Measurements from ENCODE around the gene GNAO1. TPM values are rescaled to one million over a fixed set of nuclear protein-coding genes. Genes with fewer than 3 reads are reported as not detected.

The GNAO1 gene
- polyA plus RNA-seq, 1 donor from 2014 or later, result 31.5 TPM

DNA sequence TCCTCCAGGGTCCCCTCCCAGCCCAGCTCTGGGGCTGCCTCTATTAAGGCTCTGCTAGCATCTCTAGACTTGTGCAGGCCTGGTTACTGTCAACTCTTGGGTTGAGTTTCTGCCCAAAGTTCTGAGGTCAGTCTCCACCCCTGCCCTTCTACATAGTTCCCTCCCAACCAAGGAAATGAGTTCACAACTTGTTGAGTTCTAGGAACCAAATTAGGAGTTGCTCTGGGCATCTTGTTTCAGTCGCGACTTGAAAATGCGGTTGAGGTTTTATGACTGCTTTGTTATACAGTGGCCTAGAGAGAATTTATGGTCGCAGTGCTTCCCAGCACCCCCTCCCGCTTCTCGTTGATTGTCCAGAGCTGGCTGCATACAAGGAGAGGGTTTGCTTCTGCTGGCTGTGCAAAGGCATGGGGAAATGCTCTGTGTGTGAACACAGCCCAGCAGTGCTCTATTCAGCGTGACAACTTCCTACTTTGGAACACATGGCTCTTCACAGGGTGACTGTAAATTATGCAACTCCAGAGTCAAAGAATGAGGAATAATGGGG is 20.2 kb downstream of the GNAO1 start:
- H3K4me3 ChIP-seq (ENCODE audit: low read length), result no peak overlapping the region
- TF ChIP-seq RAD21 (conservative IDR thresholded peaks at IDR 0.05), result no peak
- TF ChIP-seq, protein P1, sequence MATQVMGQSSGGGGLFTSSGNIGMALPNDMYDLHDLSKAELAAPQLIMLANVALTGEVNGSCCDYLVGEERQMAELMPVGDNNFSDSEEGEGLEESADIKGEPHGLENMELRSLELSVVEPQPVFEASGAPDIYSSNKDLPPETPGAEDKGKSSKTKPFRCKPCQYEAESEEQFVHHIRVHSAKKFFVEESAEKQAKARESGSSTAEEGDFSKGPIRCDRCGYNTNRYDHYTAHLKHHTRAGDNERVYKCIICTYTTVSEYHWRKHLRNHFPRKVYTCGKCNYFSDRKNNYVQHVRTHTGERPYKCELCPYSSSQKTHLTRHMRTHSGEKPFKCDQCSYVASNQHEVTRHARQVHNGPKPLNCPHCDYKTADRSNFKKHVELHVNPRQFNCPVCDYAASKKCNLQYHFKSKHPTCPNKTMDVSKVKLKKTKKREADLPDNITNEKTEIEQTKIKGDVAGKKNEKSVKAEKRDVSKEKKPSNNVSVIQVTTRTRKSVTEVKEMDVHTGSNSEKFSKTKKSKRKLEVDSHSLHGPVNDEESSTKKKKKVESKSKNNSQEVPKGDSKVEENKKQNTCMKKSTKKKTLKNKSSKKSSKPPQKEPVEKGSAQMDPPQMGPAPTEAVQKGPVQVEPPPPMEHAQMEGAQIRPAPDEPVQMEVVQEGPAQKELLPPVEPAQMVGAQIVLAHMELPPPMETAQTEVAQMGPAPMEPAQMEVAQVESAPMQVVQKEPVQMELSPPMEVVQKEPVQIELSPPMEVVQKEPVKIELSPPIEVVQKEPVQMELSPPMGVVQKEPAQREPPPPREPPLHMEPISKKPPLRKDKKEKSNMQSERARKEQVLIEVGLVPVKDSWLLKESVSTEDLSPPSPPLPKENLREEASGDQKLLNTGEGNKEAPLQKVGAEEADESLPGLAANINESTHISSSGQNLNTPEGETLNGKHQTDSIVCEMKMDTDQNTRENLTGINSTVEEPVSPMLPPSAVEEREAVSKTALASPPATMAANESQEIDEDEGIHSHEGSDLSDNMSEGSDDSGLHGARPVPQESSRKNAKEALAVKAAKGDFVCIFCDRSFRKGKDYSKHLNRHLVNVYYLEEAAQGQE (IDR thresholded peaks at IDR 0.05; ENCODE audit: borderline replicate concordance), result no peak
- no peak for TF ChIP-seq POLR2AphosphoS5 (IDR thresholded peaks at IDR 0.05)
- TF ChIP-seq MXI1 (conservative IDR thresholded peaks at IDR 0.05; ENCODE audit: poor library complexity, severe bottlenecking), result no peak
- no peak for TF ChIP-seq SMC3 (conservative IDR thresholded peaks at IDR 0.05; ENCODE audit: poor library complexity)
- no peak for TF ChIP-seq EP300 (conservative IDR thresholded peaks at IDR 0.05; ENCODE audit: poor library complexity, severe bottlenecking)
- TF ChIP-seq, protein P2, sequence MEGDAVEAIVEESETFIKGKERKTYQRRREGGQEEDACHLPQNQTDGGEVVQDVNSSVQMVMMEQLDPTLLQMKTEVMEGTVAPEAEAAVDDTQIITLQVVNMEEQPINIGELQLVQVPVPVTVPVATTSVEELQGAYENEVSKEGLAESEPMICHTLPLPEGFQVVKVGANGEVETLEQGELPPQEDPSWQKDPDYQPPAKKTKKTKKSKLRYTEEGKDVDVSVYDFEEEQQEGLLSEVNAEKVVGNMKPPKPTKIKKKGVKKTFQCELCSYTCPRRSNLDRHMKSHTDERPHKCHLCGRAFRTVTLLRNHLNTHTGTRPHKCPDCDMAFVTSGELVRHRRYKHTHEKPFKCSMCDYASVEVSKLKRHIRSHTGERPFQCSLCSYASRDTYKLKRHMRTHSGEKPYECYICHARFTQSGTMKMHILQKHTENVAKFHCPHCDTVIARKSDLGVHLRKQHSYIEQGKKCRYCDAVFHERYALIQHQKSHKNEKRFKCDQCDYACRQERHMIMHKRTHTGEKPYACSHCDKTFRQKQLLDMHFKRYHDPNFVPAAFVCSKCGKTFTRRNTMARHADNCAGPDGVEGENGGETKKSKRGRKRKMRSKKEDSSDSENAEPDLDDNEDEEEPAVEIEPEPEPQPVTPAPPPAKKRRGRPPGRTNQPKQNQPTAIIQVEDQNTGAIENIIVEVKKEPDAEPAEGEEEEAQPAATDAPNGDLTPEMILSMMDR (IDR thresholded peaks at IDR 0.05; ENCODE audit: poor library complexity, severe bottlenecking), result no peak
- TF ChIP-seq EZH2 (IDR thresholded peaks at IDR 0.05; ENCODE audit: borderline replicate concordance, insufficient read depth, low read length, poor library complexity, severe bottlenecking), result no peak
- TF ChIP-seq TAF1 (IDR thresholded peaks at IDR 0.05; ENCODE audit: low read depth), result no peak
- H3K27me3 ChIP-seq (ENCODE audit: insufficient read depth, low read depth, low read length), result no peaks in the 10 kb centered on the region
- peaks cover 38% of the 10 kb centered on the region for H4K20me1 ChIP-seq (ENCODE audit: insufficient read depth)
- H3K9ac ChIP-seq (ENCODE audit: low read length), result no peak overlapping the region
- H3K79me2 ChIP-seq (replicated peaks; ENCODE audit: insufficient read depth, low read length), result peaks cover 87% of the 10 kb centered on the region
- peaks cover 7% of the 10 kb centered on the region for H3K9me3 ChIP-seq (ENCODE audit: low read length)
- peaks cover 5% of the 10 kb centered on the region for H3K36me3 ChIP-seq (ENCODE audit: insufficient read depth, low read length)
- H3K4me2 ChIP-seq (ENCODE audit: low read length), result no peak overlapping the region
- H3K9me2 ChIP-seq (ENCODE audit: insufficient read depth, low read length), result no peaks in the 10 kb centered on the region
- no peak overlapping the region for H2AFZ ChIP-seq (ENCODE audit: low read depth, low read length)
- H3F3A ChIP-seq (ENCODE audit: insufficient read depth, low read length, poor library complexity, severe bottlenecking), result no peaks in the 10 kb centered on the region
- H3K27ac ChIP-seq (ENCODE audit: low read length), result no peak overlapping the region

DNA sequence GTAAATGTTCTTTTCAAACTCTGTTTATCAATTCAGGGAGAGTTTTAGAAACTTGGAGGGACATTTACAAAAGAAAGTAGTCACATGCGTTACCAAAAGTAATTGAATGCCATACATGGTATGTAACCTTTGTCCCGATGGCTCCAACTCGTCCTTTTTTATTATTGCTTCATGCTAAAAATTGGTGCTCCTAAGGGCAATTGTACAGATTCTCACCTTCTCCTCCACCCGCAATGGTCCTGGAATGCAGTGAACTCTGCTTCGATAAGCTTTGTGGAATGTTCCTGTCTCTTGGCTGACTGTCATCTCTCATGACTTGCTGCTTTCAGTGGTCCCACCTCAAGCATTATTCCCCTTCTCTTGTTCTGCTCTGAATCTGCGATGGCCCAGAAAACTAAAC is 20.9 kb downstream of the GNAO1 start:
- Histone ChIP-seq H4K20me1 (ENCODE audit: insufficient read depth) (peaks cover 36% of the 10 kb centered on the region), H2AFZ (ENCODE audit: low read depth, low read length) (no peak overlapping the region), H3K27me3 (ENCODE audit: insufficient read depth, low read depth, low read length) (no peaks in the 10 kb centered on the region), H3K4me2 (ENCODE audit: low read length) (no peak overlapping the region), H3K36me3 (ENCODE audit: insufficient read depth, low read length) (peaks cover 5% of the 10 kb centered on the region), H3K79me2 (replicated peaks; ENCODE audit: insufficient read depth, low read length) (peaks cover 89% of the 10 kb centered on the region), H3K9me3 (ENCODE audit: low read length) (peaks cover 7% of the 10 kb centered on the region), H3K27ac (ENCODE audit: low read length) (no peak overlapping the region), H3F3A (ENCODE audit: insufficient read depth, low read length, poor library complexity, severe bottlenecking) (no peaks in the 10 kb centered on the region), H3K9me2 (ENCODE audit: insufficient read depth, low read length) (no peaks in the 10 kb centered on the region), H3K4me3 (ENCODE audit: low read length) (no peak overlapping the region), H3K9ac (ENCODE audit: low read length) (no peak overlapping the region)
- no peak for TF ChIP-seq MXI1 (conservative IDR thresholded peaks at IDR 0.05; ENCODE audit: poor library complexity, severe bottlenecking)
- TF ChIP-seq, protein P1 (IDR thresholded peaks at IDR 0.05; ENCODE audit: borderline replicate concordance), result no peak
- TF ChIP-seq SMC3 (conservative IDR thresholded peaks at IDR 0.05; ENCODE audit: poor library complexity), result no peak
- no peak for TF ChIP-seq TAF1 (IDR thresholded peaks at IDR 0.05; ENCODE audit: low read depth)
- no peak for TF ChIP-seq EP300 (conservative IDR thresholded peaks at IDR 0.05; ENCODE audit: poor library complexity, severe bottlenecking)
- no peak for TF ChIP-seq EZH2 (IDR thresholded peaks at IDR 0.05; ENCODE audit: borderline replicate concordance, insufficient read depth, low read length, poor library complexity, severe bottlenecking)
